ENCODE data around the gene MKNK1.

The MKNK1 gene

DNA sequence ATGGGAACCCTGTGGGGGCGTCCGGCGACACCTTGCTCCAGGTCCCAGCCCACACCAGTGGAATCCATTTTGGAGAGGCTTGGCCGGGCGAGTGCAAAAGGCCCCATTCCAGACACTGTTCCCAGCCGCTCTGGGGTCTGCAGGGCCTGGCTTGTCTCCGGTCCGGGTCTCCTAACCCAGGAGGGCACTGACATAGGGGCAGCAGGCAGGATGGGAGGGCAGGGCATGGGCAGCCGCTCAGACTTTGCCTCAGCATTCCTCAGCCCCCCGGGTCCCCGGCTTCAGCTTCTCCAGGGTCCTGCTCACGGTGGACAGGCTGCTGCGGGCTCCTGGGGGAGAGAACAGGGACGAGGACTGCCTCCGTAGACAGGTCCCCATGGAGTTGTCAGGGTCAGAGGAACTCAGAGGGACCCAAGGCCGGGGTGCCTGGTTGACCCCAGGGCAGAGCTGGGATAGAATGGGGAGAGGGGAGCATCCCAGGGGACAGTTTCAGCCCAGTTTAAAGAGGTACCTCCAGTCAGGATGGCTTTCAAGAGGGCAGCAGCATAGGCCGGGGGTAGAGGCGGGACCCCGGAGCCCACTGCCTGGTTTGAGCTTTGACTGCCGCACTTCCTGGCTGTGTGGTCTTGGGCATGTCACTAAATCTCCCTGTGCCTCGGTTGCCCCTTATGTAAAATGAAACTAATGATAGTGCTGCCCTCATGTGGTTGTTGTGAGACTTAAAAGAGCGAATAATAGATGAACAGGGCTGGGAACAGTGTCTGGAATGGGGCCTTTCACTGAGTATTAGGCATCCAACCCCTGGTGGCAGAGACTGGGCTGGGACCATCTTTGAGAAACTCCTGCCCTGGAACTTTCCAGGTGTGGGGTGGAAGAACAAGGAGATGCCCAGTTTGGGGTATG, 56.3 kb downstream of the MKNK1 start:
- H3K4me1 ChIP-seq = no peaks in the 10 kb centered on the region
- TF ChIP-seq, protein P1, sequence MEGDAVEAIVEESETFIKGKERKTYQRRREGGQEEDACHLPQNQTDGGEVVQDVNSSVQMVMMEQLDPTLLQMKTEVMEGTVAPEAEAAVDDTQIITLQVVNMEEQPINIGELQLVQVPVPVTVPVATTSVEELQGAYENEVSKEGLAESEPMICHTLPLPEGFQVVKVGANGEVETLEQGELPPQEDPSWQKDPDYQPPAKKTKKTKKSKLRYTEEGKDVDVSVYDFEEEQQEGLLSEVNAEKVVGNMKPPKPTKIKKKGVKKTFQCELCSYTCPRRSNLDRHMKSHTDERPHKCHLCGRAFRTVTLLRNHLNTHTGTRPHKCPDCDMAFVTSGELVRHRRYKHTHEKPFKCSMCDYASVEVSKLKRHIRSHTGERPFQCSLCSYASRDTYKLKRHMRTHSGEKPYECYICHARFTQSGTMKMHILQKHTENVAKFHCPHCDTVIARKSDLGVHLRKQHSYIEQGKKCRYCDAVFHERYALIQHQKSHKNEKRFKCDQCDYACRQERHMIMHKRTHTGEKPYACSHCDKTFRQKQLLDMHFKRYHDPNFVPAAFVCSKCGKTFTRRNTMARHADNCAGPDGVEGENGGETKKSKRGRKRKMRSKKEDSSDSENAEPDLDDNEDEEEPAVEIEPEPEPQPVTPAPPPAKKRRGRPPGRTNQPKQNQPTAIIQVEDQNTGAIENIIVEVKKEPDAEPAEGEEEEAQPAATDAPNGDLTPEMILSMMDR (IDR thresholded peaks at IDR 0.05) = no peak

DNA sequence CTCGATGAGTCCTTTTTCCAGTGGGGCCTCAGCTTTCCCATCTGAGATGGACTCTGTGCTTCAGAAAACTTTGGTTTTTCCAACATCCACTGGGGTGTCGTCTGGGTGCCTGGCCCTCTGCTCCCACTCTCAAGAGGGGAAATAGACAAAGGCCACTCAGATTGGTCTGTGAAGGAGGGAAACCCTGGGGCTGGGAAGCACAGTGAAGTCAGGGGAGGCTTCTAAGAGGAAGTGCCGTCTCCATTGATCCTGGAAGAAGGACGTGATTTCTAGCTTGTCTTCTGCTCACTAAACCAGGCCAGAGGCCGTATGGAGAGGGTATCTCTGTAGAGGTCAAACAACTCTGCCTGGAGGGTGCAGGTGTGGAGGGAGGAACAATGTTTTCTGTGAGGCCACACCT, 57.9 kb downstream of the MKNK1 start:
- Histone ChIP-seq H3K4me1 (no peaks in the 10 kb centered on the region), H3K4me3 (ENCODE audit: low read depth, low read length) (no peak overlapping the region), H3K27me3 (ENCODE audit: control insufficient read depth, insufficient read depth, low read length) (no peaks in the 10 kb centered on the region), H3K9ac (no peak overlapping the region), H3K27ac (no peak overlapping the region), H2AFZ (no peak overlapping the region), H3K79me2 (no peaks in the 10 kb centered on the region), H3K36me3 (ENCODE audit: control insufficient read depth, insufficient read depth, low read length) (no peaks in the 10 kb centered on the region), H3K4me2 (ENCODE audit: low read length) (no peak overlapping the region), H3K9me3 (ENCODE audit: control insufficient read depth, low read length) (no peaks in the 10 kb centered on the region)
- TF ChIP-seq, protein P1 (IDR thresholded peaks at IDR 0.05) = no peak

More for the DNA sequence above, 56.3 kb downstream of the MKNK1 start:
- Histone ChIP-seq H3K9ac (no peak overlapping the region), H3K4me3 (ENCODE audit: low read depth, low read length) (no peak overlapping the region), H3K79me2 (no peaks in the 10 kb centered on the region), H2AFZ (no peak overlapping the region), H3K9me3 (ENCODE audit: control insufficient read depth, low read length) (no peaks in the 10 kb centered on the region), H3K36me3 (ENCODE audit: control insufficient read depth, insufficient read depth, low read length) (no peaks in the 10 kb centered on the region), H3K27me3 (ENCODE audit: control insufficient read depth, insufficient read depth, low read length) (no peaks in the 10 kb centered on the region), H3K4me2 (ENCODE audit: low read length) (no peak overlapping the region), H3K27ac (no peak overlapping the region)

DNA sequence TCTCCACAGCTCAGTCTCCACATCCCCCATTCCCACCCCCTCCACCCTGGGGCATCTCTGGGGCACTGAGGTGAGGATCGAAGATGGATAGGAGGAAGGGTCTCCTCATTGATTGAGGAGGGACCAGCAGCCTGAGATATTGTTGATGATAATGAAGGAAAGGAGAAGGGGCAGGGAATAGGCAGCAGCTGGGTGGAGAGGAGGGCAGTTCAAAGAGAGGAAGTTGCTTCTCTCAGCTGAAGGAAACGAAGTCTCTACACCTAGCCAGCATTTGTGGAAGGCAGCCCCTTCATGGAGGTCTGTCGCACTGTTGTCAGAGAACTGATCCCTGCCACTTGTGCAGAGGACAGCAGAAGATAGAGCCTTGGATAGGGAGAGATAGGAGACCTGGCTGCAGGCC, 58.3 kb downstream of the MKNK1 start:
- H3K27ac ChIP-seq = no peak overlapping the region
- H3K4me1 ChIP-seq = no peaks in the 10 kb centered on the region
- no peaks in the 10 kb centered on the region for H3K79me2 ChIP-seq
- no peak overlapping the region for H3K4me2 ChIP-seq (ENCODE audit: low read length)
- TF ChIP-seq, protein P1 (IDR thresholded peaks at IDR 0.05) = no peak
- H3K9me3 ChIP-seq (ENCODE audit: control insufficient read depth, low read length) = no peaks in the 10 kb centered on the region
- H3K9ac ChIP-seq = no peak overlapping the region
- no peak overlapping the region for H2AFZ ChIP-seq
- H3K27me3 ChIP-seq (ENCODE audit: control insufficient read depth, insufficient read depth, low read length) = no peaks in the 10 kb centered on the region
- H3K36me3 ChIP-seq (ENCODE audit: control insufficient read depth, insufficient read depth, low read length) = no peaks in the 10 kb centered on the region
- H3K4me3 ChIP-seq (ENCODE audit: low read depth, low read length) = no peak overlapping the region

DNA sequence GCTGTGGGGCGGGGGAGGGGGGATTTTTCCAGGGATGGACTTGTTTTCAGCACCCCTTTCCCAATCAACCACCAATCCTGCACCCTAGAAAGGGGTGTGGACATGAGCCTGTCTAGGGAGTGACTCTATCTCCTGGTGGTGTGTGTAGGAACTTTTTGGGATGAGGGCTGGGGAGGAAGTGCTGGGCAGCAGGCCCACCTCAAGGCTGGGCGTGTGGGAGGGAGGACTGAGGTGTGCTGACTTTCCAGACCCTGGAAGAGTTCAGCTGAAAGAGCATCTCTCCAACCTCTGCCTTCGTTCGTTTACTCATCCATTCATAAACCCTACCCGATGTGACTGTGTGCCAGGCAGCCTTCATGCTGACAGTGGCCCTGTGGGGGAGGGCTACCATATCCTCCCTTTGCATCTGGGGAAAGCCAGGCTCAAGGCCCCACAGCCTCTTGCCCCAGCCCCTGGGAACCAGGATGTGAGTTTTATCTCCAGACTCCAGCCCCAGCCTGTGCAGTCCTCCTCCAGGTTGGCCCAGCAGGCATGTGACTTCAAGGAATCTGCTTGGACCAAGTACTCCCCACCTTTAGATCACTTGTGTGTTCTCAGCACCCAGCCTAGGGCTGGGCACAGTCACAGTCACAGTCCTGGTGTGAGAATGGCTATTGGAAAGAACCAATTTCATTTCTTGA, 59.4 kb downstream of the MKNK1 start:
- H3K9me3 ChIP-seq (ENCODE audit: control insufficient read depth, low read length) = no peaks in the 10 kb centered on the region
- TF ChIP-seq, protein P1 (IDR thresholded peaks at IDR 0.05) = no peak

More for the DNA sequence above, 59.4 kb downstream of the MKNK1 start:
- Histone ChIP-seq H2AFZ (no peak overlapping the region), H3K9ac (no peak overlapping the region), H3K4me3 (ENCODE audit: low read depth, low read length) (no peak overlapping the region), H3K4me2 (ENCODE audit: low read length) (no peak overlapping the region), H3K36me3 (ENCODE audit: control insufficient read depth, insufficient read depth, low read length) (no peaks in the 10 kb centered on the region), H3K4me1 (no peaks in the 10 kb centered on the region), H3K27me3 (ENCODE audit: control insufficient read depth, insufficient read depth, low read length) (no peaks in the 10 kb centered on the region), H3K27ac (no peak overlapping the region), H3K79me2 (no peaks in the 10 kb centered on the region)

Measured in parathyroid adenoma (tissue), 2 donors.